Karpas-422 (cell line): ENCODE results near the gene ENKD1. TPM values are rescaled to one million over a fixed set of nuclear protein-coding genes. Genes with fewer than 3 reads are reported as not detected.

Experiments
- DNase-seq: peaks from one replicate; pipeline ENCODE4 v3.0.0-alpha.2; 2015
- H2AFZ ChIP-seq: fragments of 200-600 bp; sonication (generic); 2 replicates; pipeline ENCODE4 v1.6.1; 2014; ENCODE audit warnings: antibody characterized with exemption, low read length, mixed read lengths
- H3K27ac ChIP-seq: fragments of 200-600 bp; sonication (generic); 2 replicates; pipeline ENCODE4 v1.5.1; 2014; ENCODE audit warnings: mild to moderate bottlenecking, low read length, moderate library complexity
- H3K27me3 ChIP-seq: fragments of 200-600 bp; sonication (generic); 2 replicates; pipeline ENCODE4 v1.6.1; 2014; ENCODE audit warnings: low read length, mixed read lengths
- H3K36me3 ChIP-seq: fragments of 200-600 bp; sonication (generic); 2 replicates; pipeline ENCODE4 v1.6.1; 2014; ENCODE audit warnings: low read length, mixed read lengths; ENCODE audit not compliant: insufficient read depth
- H3K4me1 ChIP-seq: fragments of 200-600 bp; sonication (generic); 2 replicates; pipeline ENCODE4 v1.6.1; 2014; ENCODE audit warnings: mild to moderate bottlenecking, low read length, mixed read lengths
- H3K4me2 ChIP-seq: fragments of 200-600 bp; sonication (generic); 2 replicates; pipeline ENCODE4 v1.6.1; 2014; ENCODE audit warnings: low read length, low read depth, mild to moderate bottlenecking; ENCODE audit not compliant: poor library complexity, severe bottlenecking
- H3K4me3 ChIP-seq: fragments of 200-600 bp; sonication (generic); 2 replicates; pipeline ENCODE4 v1.5.1; 2014; ENCODE audit warnings: mild to moderate bottlenecking, antibody characterized with exemption, low read length, mixed read lengths
- H3K79me2 ChIP-seq: fragments of 200-600 bp; sonication (generic); 2 replicates; pipeline ENCODE4 v1.6.1; 2014; ENCODE audit warnings: mild to moderate bottlenecking, low read length, mixed read lengths
- H3K9ac ChIP-seq: fragments of 200-600 bp; sonication (generic); 2 replicates; pipeline ENCODE4 v1.6.0; 2014; ENCODE audit warnings: low read length
- H3K9me2 ChIP-seq: fragments of 200-600 bp; sonication (generic), shearing (Covaris generic); replicated peaks from 2 replicates; pipeline ENCODE4 v1.6.0; 2014; ENCODE audit warnings: mild to moderate bottlenecking, low read length, moderate library complexity; ENCODE audit not compliant: insufficient read depth
- H3K9me3 ChIP-seq: fragments of 300-700, 200-600 bp; sonication (generic); 2 replicates; pipeline ENCODE4 v1.6.1; 2014; ENCODE audit warnings: low read length, mixed read lengths
- H4K20me1 ChIP-seq: fragments of 200-600 bp; sonication (generic); 2 replicates; pipeline ENCODE4 v1.6.1; 2014; ENCODE audit warnings: mild to moderate bottlenecking, antibody characterized with exemption, low read length, low read depth; ENCODE audit not compliant: insufficient read depth
- total RNA-seq: library from RNA; depleted of rRNA; stranded (reverse); fragments of >200 nt; shearing (Covaris generic); gene quantifications from 2 replicates; pipeline ENCODE4 v1.2.3, GENCODE V29; 2014; ENCODE audit warnings: low replicate concordance

The ENKD1 gene
- total RNA-seq, 1 experiment from 2014 or later: 8.4 TPM

DNA sequence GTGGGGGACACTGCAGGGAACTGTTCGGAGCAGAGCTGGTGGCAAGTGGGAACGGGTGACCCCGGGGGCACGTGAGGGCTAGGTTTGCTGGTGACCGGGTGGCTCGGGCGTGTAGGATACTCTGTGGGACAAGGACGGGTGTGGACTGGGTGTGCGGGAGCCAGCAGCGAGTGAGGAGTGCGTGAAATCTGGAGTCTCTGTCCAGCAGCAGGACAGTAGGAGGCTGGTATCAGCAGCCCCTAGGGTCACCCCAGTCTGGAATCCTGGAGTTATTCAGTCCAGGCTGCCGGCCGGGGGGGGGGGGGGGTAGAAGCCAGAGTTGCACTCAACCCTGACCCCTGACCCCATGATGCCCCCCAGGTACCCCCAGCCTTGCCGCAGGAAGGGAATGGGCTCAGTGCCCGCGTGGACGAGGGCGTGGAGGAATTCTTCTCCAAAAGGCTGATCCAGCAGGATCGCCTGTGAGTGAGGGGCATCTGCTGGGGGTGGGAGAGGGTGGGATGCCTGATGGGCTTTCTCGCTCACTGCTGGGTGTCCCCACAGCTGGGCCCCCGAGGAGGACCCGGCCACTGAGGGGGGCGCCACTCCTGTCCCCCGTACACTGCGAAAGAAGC is 12.7 kb downstream of the ENKD1 start:
- no peak overlapping the region for H2AFZ ChIP-seq
- H3K27ac ChIP-seq: no peak overlapping the region
- H3K36me3 ChIP-seq: no peaks in the 10 kb centered on the region
- no peak for DNase-seq
- H3K4me1 ChIP-seq: peaks cover 6% of the 10 kb centered on the region
- no peaks in the 10 kb centered on the region for H3K9me2 ChIP-seq
- H3K9me3 ChIP-seq: no peaks in the 10 kb centered on the region
- H3K4me3 ChIP-seq: no peak overlapping the region
- H4K20me1 ChIP-seq: no peaks in the 10 kb centered on the region; the same call in 1 of the 2 replicates
- peaks cover 7% of the 10 kb centered on the region for H3K79me2 ChIP-seq
- H3K27me3 ChIP-seq: no peaks in the 10 kb centered on the region
- no peak overlapping the region for H3K4me2 ChIP-seq
- no peak overlapping the region for H3K9ac ChIP-seq

DNA sequence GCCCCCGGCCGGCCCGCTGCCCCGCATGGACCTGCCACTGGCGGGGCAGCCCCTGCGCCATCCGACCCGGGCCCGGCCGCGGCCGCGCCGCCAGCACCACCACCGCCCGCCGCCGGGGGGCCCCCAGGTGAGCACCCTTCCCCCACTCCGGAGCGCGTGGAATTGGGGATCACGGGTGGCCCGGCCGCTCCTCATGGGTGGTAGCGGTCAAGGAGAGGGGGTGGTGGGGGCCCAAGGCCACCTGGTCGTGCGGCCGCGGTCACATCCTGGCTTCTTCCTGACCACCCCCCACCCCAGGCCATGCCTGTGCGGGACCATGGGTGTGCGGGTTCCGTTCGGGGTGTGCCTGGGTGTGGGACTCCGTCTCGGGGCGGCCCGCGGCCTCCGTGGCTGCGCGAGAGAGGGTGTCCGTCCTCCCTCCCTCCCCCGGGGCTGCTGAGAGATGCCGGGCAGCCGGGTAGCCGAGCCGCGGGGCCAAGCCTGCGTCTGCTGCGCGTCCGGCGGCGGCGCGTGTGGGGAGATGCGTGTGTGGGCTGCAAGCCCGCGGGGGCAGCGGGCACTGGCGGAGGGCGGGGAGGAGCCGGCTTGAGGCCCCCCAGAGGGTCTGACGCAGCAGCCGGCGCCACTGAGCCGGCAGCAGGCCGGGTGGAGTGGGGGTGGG is 13.3 kb downstream of the ENKD1 start:
- Histone ChIP-seq H3K9me2 (no peaks in the 10 kb centered on the region), H3K79me2 (peaks cover under 1% of the 10 kb centered on the region; the same call in 1 of the 2 replicates), H3K36me3 (no peaks in the 10 kb centered on the region), H3K4me1 (no peaks in the 10 kb centered on the region; the same call in 1 of the 2 replicates), H2AFZ (no peak overlapping the region), H3K4me3 (no peak overlapping the region), H3K27ac (no peak overlapping the region), H3K9ac (no peak overlapping the region), H3K27me3 (no peaks in the 10 kb centered on the region), H3K9me3 (no peaks in the 10 kb centered on the region), H3K4me2 (no peak overlapping the region), H4K20me1 (no peaks in the 10 kb centered on the region)
- no peak for DNase-seq

- no peaks in the 10 kb centered on the region for H3K36me3 ChIP-seq
- no peak overlapping the region for H3K27ac ChIP-seq
- no peaks in the 10 kb centered on the region for H3K79me2 ChIP-seq
- no peak overlapping the region for H2AFZ ChIP-seq
- H3K4me1 ChIP-seq: no peaks in the 10 kb centered on the region
- H3K9ac ChIP-seq: no peak overlapping the region
- no peaks in the 10 kb centered on the region for H3K9me3 ChIP-seq
- H3K4me3 ChIP-seq: no peak overlapping the region
- no peak overlapping the region for H3K4me2 ChIP-seq
- DNase-seq: no peak
- no peaks in the 10 kb centered on the region for H3K27me3 ChIP-seq
- no peaks in the 10 kb centered on the region for H3K9me2 ChIP-seq
- H4K20me1 ChIP-seq: no peaks in the 10 kb centered on the region
These were observed 13.9 kb downstream of the ENKD1 start for GRCh38 chr16:67652578-67653127.

DNA sequence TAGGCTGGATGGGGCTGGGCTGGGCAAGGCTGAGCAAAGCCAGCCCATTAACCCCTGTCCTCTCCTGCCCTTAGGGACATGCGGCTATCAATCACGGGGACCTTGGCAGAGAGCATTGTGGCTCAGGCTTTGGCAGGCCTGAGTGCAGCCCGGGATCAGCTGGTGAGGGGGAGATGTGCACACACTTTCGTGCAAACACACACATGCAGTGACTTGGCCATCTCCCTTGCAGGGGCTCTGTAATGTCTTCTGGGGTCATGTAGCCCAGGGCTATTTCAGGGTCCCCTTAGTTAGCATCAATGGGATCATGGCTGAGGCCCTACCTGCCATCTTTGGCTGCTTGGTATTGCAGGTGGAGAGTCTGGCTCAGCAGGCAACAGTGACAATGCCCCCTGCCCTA is 14.7 kb downstream of the ENKD1 start:
- Histone ChIP-seq H3K27ac (no peak overlapping the region), H3K36me3 (no peaks in the 10 kb centered on the region)
- no peak for DNase-seq

DNA sequence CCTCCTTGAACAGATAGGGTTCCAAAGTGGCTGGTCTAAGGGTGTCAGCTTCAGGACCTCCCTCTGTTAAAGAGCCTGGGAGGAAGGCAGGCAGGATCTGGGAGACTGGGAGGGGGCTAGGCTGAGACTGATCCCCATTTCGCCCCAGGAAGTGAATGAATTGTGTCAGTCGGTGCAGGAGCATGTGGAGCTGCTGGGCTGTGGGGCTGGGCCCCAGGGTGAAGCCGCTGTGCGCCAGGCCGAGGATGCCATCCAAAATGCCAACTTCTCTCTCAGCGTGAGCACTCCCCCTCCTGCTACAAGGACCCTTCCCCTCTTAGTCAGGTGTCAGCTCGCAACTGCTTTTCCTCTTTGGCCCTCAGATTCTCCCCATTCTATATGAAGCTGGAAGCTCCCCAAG is 15.5 kb downstream of the ENKD1 start:
- Histone ChIP-seq H3K4me2 (no peak overlapping the region), H3K4me3 (no peak overlapping the region), H3K9me3 (no peaks in the 10 kb centered on the region), H3K27me3 (no peaks in the 10 kb centered on the region), H2AFZ (no peak overlapping the region), H3K9ac (no peak overlapping the region), H3K79me2 (no peaks in the 10 kb centered on the region), H3K27ac (no peak overlapping the region), H3K36me3 (no peaks in the 10 kb centered on the region), H3K9me2 (no peaks in the 10 kb centered on the region), H3K4me1 (peaks cover 1% of the 10 kb centered on the region), H4K20me1 (no peaks in the 10 kb centered on the region)
- no peak for DNase-seq

More for the DNA sequence above, 14.7 kb downstream of the ENKD1 start:
- Histone ChIP-seq H3K4me1 (no peaks in the 10 kb centered on the region), H2AFZ (no peak overlapping the region), H3K9me2 (no peaks in the 10 kb centered on the region), H3K9ac (no peak overlapping the region), H3K4me3 (no peak overlapping the region), H4K20me1 (no peaks in the 10 kb centered on the region), H3K79me2 (no peaks in the 10 kb centered on the region), H3K27me3 (no peaks in the 10 kb centered on the region), H3K4me2 (no peak overlapping the region), H3K9me3 (no peaks in the 10 kb centered on the region)

- no peaks in the 10 kb centered on the region for H3K36me3 ChIP-seq
- H4K20me1 ChIP-seq: no peaks in the 10 kb centered on the region
- H3K9ac ChIP-seq: no peak overlapping the region
- H3K4me2 ChIP-seq: no peak overlapping the region
- H3K27ac ChIP-seq: no peak overlapping the region
- H3K4me1 ChIP-seq: peaks cover 11% of the 10 kb centered on the region
- no peak overlapping the region for H2AFZ ChIP-seq
- no peak overlapping the region for H3K4me3 ChIP-seq
- no peaks in the 10 kb centered on the region for H3K9me2 ChIP-seq
- no peak for DNase-seq
- no peaks in the 10 kb centered on the region for H3K9me3 ChIP-seq
- no peaks in the 10 kb centered on the region for H3K27me3 ChIP-seq
- H3K79me2 ChIP-seq: 0 out of 2 replicates have a peak, but pooled peaks cover 5% of the 10 kb centered on the region
These were observed 16.5 kb downstream of the ENKD1 start for GRCh38 chr16:67650023-67650422.

GRCh38 chr16:67649494-67649931 is 17.0 kb downstream of the ENKD1 start:
- Histone ChIP-seq H3K79me2 (0 out of 2 replicates have a peak, but pooled peaks cover 5% of the 10 kb centered on the region), H3K4me2 (no peak overlapping the region), H3K9ac (no peak overlapping the region), H3K27ac (no peak overlapping the region), H3K9me3 (no peaks in the 10 kb centered on the region), H2AFZ (no peak overlapping the region), H3K9me2 (no peaks in the 10 kb centered on the region), H4K20me1 (no peaks in the 10 kb centered on the region), H3K4me1 (peaks cover 12% of the 10 kb centered on the region), H3K4me3 (no peak overlapping the region), H3K27me3 (no peaks in the 10 kb centered on the region), H3K36me3 (no peaks in the 10 kb centered on the region)
- DNase-seq: peak; percentile 62

DNA sequence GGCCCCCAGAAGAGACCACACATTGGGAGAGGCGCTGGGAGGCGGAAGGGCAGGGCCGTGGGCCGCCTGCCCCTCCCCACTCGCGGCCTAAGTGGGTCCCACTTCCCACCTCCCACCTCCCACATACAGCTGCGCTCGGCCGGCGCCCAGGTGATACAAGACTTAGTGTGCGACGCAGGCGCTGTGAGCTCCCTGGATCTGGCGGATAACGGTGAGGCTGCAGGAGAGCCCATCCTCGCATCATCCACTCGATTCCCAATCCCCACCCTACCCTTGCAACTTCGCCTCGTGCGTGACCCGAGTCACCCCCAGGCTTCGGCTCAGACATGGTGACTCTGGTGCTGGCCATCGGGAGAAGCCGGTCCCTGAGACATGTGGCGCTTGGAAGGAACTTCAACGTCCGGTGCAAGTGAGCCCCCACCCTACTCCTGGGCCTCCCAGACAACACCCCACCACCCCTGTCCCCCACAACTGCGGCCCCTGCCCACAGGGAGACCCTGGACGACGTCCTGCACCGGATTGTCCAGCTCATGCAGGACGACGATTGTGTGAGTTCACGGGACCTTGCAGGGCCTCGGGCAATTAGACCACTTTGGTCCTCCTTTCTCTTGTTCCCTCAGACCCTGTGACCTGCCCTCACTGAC is 17.7 kb downstream of the ENKD1 start:
- DNase-seq: no peak
- H3K9me2 ChIP-seq: no peaks in the 10 kb centered on the region
- H4K20me1 ChIP-seq: no peaks in the 10 kb centered on the region
- 0 out of 2 replicates have a peak, but pooled peaks cover 5% of the 10 kb centered on the region for H3K79me2 ChIP-seq
- H3K9me3 ChIP-seq: no peaks in the 10 kb centered on the region
- H3K9ac ChIP-seq: no peak overlapping the region
- no peaks in the 10 kb centered on the region for H3K36me3 ChIP-seq
- H3K27me3 ChIP-seq: no peaks in the 10 kb centered on the region
- no peak overlapping the region for H3K27ac ChIP-seq
- H3K4me3 ChIP-seq: no peak overlapping the region
- no peak overlapping the region for H3K4me2 ChIP-seq
- no peak overlapping the region for H2AFZ ChIP-seq
- H3K4me1 ChIP-seq: peaks cover 16% of the 10 kb centered on the region
